WTC11 (cell line): ENCODE data around the gene FAR2.

Experiments
- ATF1 ChIP-seq: sonication (generic); formaldehyde crosslinking; IDR thresholded peaks from 2 replicates; pipeline ENCODE4 v1.8.1; 2023; ENCODE audit warnings: mild to moderate bottlenecking, moderate library complexity, missing genetic modification reagents
- CTCF ChIP-seq: fragments of 200-600 bp; IDR thresholded peaks from 2 replicates; pipeline ENCODE4 v1.8.0; 2022; ENCODE audit warnings: antibody characterized with exemption
- GRHL2 ChIP-seq: fragments of 250-450 bp; sonication (Bioruptor Pico); IDR thresholded peaks from 2 replicates; pipeline ENCODE4 v1.8.0; 2022; ENCODE audit warnings: mild to moderate bottlenecking, moderate library complexity; ENCODE audit not compliant: insufficient replicate concordance, severe bottlenecking

DNA sequence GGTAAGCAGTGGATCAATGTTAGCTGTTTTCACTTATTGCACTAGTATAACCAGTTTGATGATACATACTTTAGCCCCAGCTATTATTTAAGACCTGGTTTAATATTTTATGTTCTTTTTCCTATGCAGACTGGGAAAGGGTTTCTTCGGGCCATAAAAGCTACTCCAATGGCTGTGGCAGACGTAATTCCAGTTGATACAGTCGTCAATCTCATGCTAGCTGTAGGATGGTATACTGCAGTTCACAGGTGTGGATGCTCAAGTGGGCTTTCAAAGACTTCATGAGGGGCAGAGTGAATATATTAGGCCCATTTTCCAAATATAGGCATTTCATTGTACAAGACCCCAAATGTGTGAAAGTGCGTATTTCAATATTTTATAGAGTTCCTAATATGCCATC, 161.8 kb downstream of the FAR2 start:
- TF ChIP-seq GRHL2 (CRISPR knock-in tag) (no peak), ATF1 (CRISPR knock-in tag) (no peak), CTCF (no peak)
